DND-41 (cell line): ENCODE results near the gene AP3S1.

Experiments
- ATAC-seq: fragments of 200-7000 bp; cut with Tn5 transposase; 3 replicates; pipeline ENCODE4 v1.9.1; 2021; ENCODE audit warnings: low read depth; ENCODE audit not compliant: insufficient read depth
- DNase-seq: peaks from one replicate; pipeline ENCODE4 v3.0.0-alpha.2; 2020
- H2AFZ ChIP-seq: 2 replicates; pipeline ENCODE4 v1.6.0; 2012; ENCODE audit warnings: low read depth, low read length
- H3K27ac ChIP-seq: 2 replicates; pipeline ENCODE4 v1.5.1; 2012; ENCODE audit warnings: low read length, inconsistent platforms
- H3K27me3 ChIP-seq: fragments of 200-600 bp; sonication (generic); 2 replicates; pipeline ENCODE4 v1.6.0; 2012; ENCODE audit warnings: low read length, mild to moderate bottlenecking, inconsistent platforms; ENCODE audit not compliant: insufficient read depth, poor library complexity
- H3K36me3 ChIP-seq: 2 replicates; pipeline ENCODE4 v1.5.1; 2012; ENCODE audit warnings: low read length, inconsistent platforms; ENCODE audit not compliant: insufficient read depth
- H3K4me1 ChIP-seq: 2 replicates; pipeline ENCODE4 v1.5.1; 2012; ENCODE audit warnings: mild to moderate bottlenecking, low read length; ENCODE audit not compliant: insufficient read depth
- H3K4me2 ChIP-seq: 2 replicates; pipeline ENCODE4 v1.6.0; 2012; ENCODE audit warnings: mild to moderate bottlenecking, moderate library complexity, low read length, inconsistent platforms; ENCODE audit not compliant: insufficient read depth
- H3K4me3 ChIP-seq, 2 experiments: fragments of 200-600 bp in 1 of 2; shearing (Covaris generic) in 1 of 2; 2 replicates each; pipeline ENCODE4 v1.5.1; 2012 to 2016; ENCODE audit warnings: inconsistent platforms in 2 of 2, low read length in 2 of 2, mild to moderate bottlenecking in 2 of 2, low read depth in 1 of 2, moderate library complexity in 1 of 2
- H3K79me2 ChIP-seq: 2 replicates; pipeline ENCODE4 v1.6.0; 2012; ENCODE audit warnings: low read length, inconsistent platforms; ENCODE audit not compliant: insufficient read depth
- H3K9ac ChIP-seq: 2 replicates; pipeline ENCODE4 v1.6.0; 2012; ENCODE audit warnings: low read depth, mild to moderate bottlenecking, inconsistent platforms, low read length, moderate library complexity
- H3K9me3 ChIP-seq: 2 replicates; pipeline ENCODE4 v1.5.1; 2012; ENCODE audit warnings: low read length, moderate library complexity, mild to moderate bottlenecking, inconsistent platforms; ENCODE audit not compliant: insufficient read depth, severe bottlenecking
- H4K20me1 ChIP-seq: 2 replicates; pipeline ENCODE4 v1.6.0; 2012; ENCODE audit warnings: low read length; ENCODE audit not compliant: insufficient read depth
- CTCF ChIP-seq: IDR thresholded peaks from 2 replicates; pipeline ENCODE4 v1.5.1; 2012; ENCODE audit warnings: borderline replicate concordance, low read length, moderate library complexity, mild to moderate bottlenecking; ENCODE audit not compliant: poor library complexity, severe bottlenecking; ENCODE audit errors: extremely low read depth
- EZH2 ChIP-seq: IDR thresholded peaks from 3 replicates; pipeline ENCODE4 v1.6.1; 2012; ENCODE audit warnings: borderline replicate concordance, low read depth, mild to moderate bottlenecking, moderate library complexity, low read length, inconsistent platforms; ENCODE audit not compliant: severe bottlenecking

The AP3S1 gene

GRCh38 chr5:115888027-115888426 lies 46.3 kb downstream of the AP3S1 start:
- peaks cover 4% of the 10 kb centered on the region; the same call in 1 of the 2 replicates for H3K36me3 ChIP-seq
- TF ChIP-seq EZH2 (no peak), CTCF (peak; percentile 15)
- no peak overlapping the region for H2AFZ ChIP-seq
- no peak for ATAC-seq
- H3K27me3 ChIP-seq = no peaks in the 10 kb centered on the region
- H3K79me2 ChIP-seq = no peaks in the 10 kb centered on the region
- H3K4me2 ChIP-seq = no peak overlapping the region
- DNase-seq = no peak
- no peaks in the 10 kb centered on the region for H4K20me1 ChIP-seq
- H3K9me3 ChIP-seq = no peaks in the 10 kb centered on the region
- H3K4me3 ChIP-seq = no peak overlapping the region
- H3K9ac ChIP-seq = no peak overlapping the region
- H3K4me1 ChIP-seq = no peaks in the 10 kb centered on the region
- H3K27ac ChIP-seq = no peak overlapping the region

GRCh38 chr5:115892021-115892420 lies 50.3 kb downstream of the AP3S1 start:
- Histone ChIP-seq H3K4me2 (no peak overlapping the region), H3K4me1 (no peaks in the 10 kb centered on the region), H2AFZ (no peak overlapping the region), H3K9ac (no peak overlapping the region), H4K20me1 (no peaks in the 10 kb centered on the region), H3K27ac (no peak overlapping the region), H3K79me2 (no peaks in the 10 kb centered on the region), H3K36me3 (no peaks in the 10 kb centered on the region; the same call in 1 of the 2 replicates), H3K9me3 (no peaks in the 10 kb centered on the region), H3K4me3 (no peak overlapping the region), H3K27me3 (no peaks in the 10 kb centered on the region)
- TF ChIP-seq CTCF = no peak
- no peak for TF ChIP-seq EZH2
- DNase-seq (no peak), ATAC-seq (no peak)

GRCh38 chr5:115894342-115894741 lies 52.6 kb downstream of the AP3S1 start:
- Histone ChIP-seq H3K27me3 (no peaks in the 10 kb centered on the region), H3K36me3 (0 out of 2 replicates have a peak, but pooled peaks cover 5% of the 10 kb centered on the region), H3K9me3 (no peaks in the 10 kb centered on the region), H3K27ac (no peak overlapping the region), H3K9ac (no peak overlapping the region), H3K4me2 (no peak overlapping the region), H3K79me2 (no peaks in the 10 kb centered on the region), H3K4me1 (no peaks in the 10 kb centered on the region), H3K4me3 (no peak overlapping the region), H2AFZ (no peak overlapping the region), H4K20me1 (no peaks in the 10 kb centered on the region)
- TF ChIP-seq CTCF (no peak), EZH2 (no peak)
- DNase-seq = no peak
- ATAC-seq = no peak

GRCh38 chr5:115895821-115896220 lies 54.1 kb downstream of the AP3S1 start:
- no peak overlapping the region for H3K4me3 ChIP-seq
- H3K9me3 ChIP-seq = no peaks in the 10 kb centered on the region
- TF ChIP-seq CTCF = no peak
- no peak for TF ChIP-seq EZH2
- no peaks in the 10 kb centered on the region for H3K4me1 ChIP-seq
- H3K27ac ChIP-seq = no peak overlapping the region
- no peaks in the 10 kb centered on the region for H3K27me3 ChIP-seq
- DNase-seq (no peak), ATAC-seq (no peak)
- no peak overlapping the region for H3K9ac ChIP-seq
- no peaks in the 10 kb centered on the region for H4K20me1 ChIP-seq
- 0 out of 2 replicates have a peak, but pooled peaks cover 5% of the 10 kb centered on the region for H3K36me3 ChIP-seq
- H3K79me2 ChIP-seq = no peaks in the 10 kb centered on the region
- no peak overlapping the region for H3K4me2 ChIP-seq
- H2AFZ ChIP-seq = no peak overlapping the region
